Activated CD8-positive, alpha-beta memory T cell treated with anti-CD3 and anti-CD28 coated beads for 1 hour (primary cell): ENCODE data around the gene ZSCAN12.
"Not testable (repeated sequence)": the region's sequence is repeated elsewhere in the genome, so short reads cannot be mapped to it uniquely, and the experiment has no call there.

Experiments used
- DNase-seq, 2 donors: peaks; one replicate each; pipeline ENCODE4 v3.0.0-alpha.2; 2020; ENCODE audit warnings: low read depth in 1 of 2; ENCODE audit errors: extremely low read depth in 1 of 2

The ZSCAN12 gene

DNA sequence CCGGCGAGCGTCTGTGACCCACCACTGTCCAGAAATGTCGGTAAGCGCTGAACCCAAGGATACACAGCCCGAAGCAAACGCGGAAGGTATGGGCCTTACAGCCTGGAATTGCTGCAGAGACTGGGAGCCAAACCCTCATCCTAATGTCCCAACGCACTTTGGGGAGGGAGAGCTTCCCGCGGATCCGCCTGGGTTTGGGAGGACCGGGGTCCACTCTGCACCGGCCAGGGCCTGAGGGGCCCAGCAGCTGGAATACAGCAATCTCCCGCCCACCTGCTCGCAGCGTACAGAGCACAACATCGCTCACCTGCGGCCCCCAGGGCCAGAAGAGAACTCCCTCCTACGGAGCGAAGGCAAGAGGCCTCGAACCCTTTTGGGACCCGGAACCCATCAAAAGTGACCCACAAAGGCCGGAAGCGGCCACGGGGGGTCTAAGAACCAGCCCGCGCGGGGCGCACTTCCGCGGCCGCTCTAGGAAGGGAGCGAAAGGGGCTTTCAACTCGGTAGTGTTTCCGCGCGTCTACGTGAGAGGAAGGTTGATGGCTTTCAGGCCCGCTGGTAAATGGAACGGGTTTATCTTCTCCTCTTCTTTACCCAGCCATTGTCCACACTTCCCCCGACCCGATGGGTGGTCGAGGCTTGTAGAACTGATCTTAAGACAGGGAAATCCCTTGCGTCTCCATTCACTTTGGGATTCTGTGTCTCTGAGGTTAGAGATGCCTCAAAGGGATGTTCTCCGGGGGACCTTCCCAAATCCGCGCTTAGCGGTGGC is at the start of gene ZSCAN12:
Gene ZSCAN12, minus strand, starts transcription at position 398 of the 772 bp plus-strand sequence. CDS start 1,342 bp downstream, outside the sequence.
- peak; percentile 69 to 73 for DNase-seq

GRCh38 chr6:28449056-28449455 is 49.5 kb upstream of the ZSCAN12 start:
- no peak for DNase-seq

DNA sequence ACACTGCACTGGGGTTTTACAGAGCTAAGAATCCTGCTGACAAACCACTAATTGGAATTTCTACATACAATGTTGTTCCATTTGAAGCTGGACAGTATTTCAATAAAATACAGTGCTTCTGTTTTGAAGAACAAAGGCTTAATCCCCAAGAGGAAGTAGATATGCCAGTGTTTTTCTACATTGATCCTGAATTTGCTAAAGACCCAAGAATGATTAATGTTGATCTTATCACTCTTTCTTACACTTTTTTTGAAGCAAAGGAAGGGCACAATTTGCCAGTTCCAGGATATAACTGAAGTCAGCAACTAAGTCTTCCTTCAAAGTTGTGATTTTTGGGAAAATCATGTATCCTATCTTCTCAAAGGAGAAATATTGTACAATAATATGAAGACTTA is 48.0 kb upstream of the ZSCAN12 start:
- not testable (repeated sequence) for DNase-seq

GRCh38 chr6:28446818-28447511 is 47.4 kb upstream of the ZSCAN12 start:
- DNase-seq: no peak

GRCh38 chr6:28444759-28445158 is 45.2 kb upstream of the ZSCAN12 start:
- DNase-seq: not testable (repeated sequence)

- DNase-seq: peak; percentile 66 to 77
Observed at GRCh38 chr6:28443112-28443773, 43.7 kb upstream of the ZSCAN12 start, which contains the start of gene ZSCAN23. Gene ZSCAN23, minus strand, starts transcription at chr6:28443491. Its CDS starts 7,225 bp downstream, at chr6:28436266.

- no peak for DNase-seq
Observed at GRCh38 chr6:28442586-28442985, 43.0 kb upstream of the ZSCAN12 start.

DNA sequence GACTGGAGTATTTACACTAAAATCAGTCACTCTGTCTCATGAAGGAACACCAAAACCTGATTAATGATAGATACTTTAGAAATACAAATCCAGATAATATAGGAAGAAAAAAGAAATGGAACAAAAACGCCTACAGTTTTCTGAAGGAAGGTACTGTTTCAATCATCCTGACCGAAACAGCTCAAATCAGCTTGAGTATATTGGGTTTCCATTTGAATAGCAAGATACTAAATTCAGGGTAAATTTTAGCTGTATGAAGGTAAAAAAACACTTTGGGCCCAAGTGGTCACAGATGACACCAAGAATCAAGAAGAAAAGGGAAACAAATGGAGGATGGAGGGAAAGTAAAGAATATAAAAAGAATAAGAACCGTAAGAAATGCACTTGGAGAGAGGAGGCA is 36.9 kb upstream of the ZSCAN12 start:
- DNase-seq: no peak

- DNase-seq: no peak
Observed at GRCh38 chr6:28433119-28433518, 33.6 kb upstream of the ZSCAN12 start.

DNA sequence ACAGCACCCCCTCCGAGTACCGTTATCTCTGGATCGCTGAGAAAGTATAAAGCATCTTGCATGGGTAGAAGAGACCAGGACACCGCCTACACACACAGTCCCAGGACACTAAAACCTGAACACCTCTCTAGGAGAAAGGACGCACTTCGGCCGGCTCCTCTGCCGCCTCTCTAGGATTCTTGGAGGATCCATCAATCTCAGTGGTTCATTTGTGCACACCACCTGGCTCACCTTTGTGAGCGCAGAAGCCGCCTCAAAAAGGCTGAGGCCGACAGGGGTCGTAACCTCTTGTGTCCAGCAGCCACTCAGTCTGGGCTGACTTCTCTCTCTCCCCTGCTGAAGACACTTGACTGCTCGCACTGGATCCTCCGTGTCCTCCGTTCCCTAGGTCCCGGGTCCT is 30.2 kb upstream of the ZSCAN12 start:
- DNase-seq: no peak

DNA sequence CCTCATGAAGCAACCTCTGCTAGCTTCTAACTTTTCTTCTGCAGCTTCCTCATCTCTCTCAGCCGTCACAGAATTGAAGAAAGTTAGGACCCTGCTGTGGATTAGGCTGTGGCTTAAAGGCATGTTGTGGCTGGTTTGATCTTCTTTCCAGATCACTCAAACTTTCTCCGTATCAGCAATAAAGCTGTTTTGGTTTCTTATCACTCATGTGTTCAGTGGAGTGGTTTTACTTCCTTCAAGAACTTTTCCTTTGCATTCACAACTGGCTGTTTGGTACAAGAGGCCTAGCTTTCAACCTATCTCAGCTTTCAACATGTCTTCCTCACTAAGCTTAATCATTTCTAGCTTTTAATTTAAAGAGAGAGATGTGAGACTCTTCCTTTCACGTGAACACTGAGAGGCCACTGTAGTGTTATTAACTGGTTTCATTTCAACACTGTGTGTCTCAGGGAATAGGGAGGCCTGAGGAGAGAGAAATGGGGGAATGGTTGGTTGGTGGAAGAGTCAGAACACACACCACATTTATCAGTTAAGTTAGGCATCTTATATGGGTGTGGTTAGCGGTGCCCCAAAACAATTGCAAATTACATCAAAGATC is 26.5 kb upstream of the ZSCAN12 start:
- no peak for DNase-seq

- no peak for DNase-seq
Observed at GRCh38 chr6:28424163-28424562, 24.6 kb upstream of the ZSCAN12 start.

GRCh38 chr6:28423546-28423945 is 24.0 kb upstream of the ZSCAN12 start:
- DNase-seq: no peak

GRCh38 chr6:28413681-28414080 is 14.1 kb upstream of the ZSCAN12 start:
- no peak for DNase-seq

DNA sequence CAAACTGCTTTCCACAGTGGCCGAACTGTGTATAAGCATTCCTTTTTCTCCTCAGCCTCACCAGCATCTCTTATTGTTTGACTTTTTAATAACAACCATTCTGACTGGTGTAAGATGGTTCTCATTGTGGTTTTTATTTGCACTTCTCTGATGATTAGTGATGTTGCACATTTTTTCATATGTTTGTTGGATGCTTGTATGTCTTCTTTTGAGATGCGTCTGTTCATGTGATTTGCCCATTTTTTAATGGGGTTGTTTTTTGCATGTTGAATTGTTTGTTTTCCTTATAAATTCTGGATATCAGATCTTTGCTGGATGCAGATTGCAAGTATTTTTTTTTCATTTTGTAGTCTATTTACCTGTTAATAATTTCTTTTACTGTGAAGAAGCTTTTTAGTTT is 11.2 kb upstream of the ZSCAN12 start:
- DNase-seq: no peak

GRCh38 chr6:28408076-28408802 is 8.7 kb upstream of the ZSCAN12 start:
- no peak for DNase-seq

GRCh38 chr6:28407401-28407800 is 7.9 kb upstream of the ZSCAN12 start:
- DNase-seq: no peak

DNA sequence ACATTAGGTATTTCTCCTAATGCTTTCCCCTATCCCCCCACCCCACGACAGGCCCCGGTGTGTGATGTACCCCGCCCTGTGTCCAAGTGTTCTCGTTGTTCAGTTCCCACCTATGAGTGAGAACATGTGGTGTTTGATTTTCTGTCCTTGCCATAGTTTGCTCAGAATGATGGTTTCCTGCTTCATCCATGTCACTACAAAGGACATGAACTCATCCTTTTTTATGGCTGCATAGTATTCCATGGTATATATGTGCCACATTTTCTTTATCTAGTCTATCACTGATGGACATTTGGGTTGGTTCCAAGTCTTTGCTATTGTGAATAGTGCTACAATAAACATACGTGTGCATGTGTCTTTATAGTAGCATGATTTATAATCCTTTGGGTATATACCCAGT is 4.4 kb upstream of the ZSCAN12 start:
- not testable (repeated sequence) for DNase-seq

DNA sequence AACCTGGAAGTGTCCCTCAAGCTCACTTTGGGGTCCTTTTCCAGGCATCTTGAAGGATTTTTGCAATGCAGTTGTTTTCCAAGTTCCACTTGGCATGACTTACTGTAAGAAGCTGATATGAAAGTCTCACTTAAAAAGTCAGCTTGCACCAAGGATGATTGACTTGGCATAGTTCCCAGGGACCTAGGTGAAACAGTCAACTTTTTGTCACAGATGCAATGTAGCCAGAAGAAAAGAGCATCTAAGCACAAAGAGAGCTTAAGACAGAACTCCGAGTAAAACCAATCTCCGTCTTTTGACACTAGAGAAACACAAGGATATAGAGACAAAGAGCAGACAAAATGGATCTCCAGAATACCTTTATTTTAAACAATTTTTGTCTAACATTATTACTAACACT is 2.6 kb upstream of the ZSCAN12 start:
- DNase-seq: no peak

DNA sequence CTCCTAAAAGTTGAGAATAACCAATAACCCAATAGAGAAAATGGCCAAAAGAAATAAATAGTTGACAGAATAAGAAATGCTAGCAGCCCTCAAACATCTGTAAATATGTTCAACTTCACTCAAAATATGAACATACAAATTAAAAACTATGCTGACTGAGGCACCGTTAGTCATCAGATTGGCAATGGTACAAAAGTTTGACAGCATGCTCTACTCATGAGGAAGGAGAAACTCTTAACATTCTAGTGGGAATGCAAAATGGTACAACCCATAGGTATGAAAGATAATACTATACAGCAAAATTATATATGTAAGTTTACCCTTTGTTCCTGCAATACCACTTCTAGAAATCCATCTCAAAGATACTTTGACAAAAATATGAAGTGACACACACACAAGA is 1.6 kb upstream of the ZSCAN12 start:
- no peak for DNase-seq

GRCh38 chr6:28400122-28400451 is 540 bp upstream of the ZSCAN12 start:
- no peak for DNase-seq
